Nephron progenitor cell (in vitro differentiated cells): Measurements from ENCODE around the gene GINS1.
A peak's percentile ranks its signal among the peaks of the same experiment; 100 is the strongest.

Source experiments
- DNase-seq: peaks from one replicate; pipeline ENCODE4 v3.0.0; 2021
- H3K27ac Mint-ChIP-seq: 2 replicates; pipeline ENCODE4 v1.8.0; 2021; ENCODE audit warnings: mild to moderate bottlenecking, moderate library complexity, mixed read lengths
- H3K27me3 Mint-ChIP-seq: 2 replicates; pipeline ENCODE4 v1.8.0; 2021; ENCODE audit warnings: mild to moderate bottlenecking, low read depth, mixed read lengths; ENCODE audit not compliant: poor library complexity
- H3K36me3 Mint-ChIP-seq: 2 replicates; pipeline ENCODE4 v1.8.0; 2021; ENCODE audit warnings: low read depth, mixed read lengths
- H3K4me1 Mint-ChIP-seq: 2 replicates; pipeline ENCODE4 v1.8.0; 2021; ENCODE audit warnings: mixed read lengths
- H3K4me3 Mint-ChIP-seq: 2 replicates; pipeline ENCODE4 v1.8.0; 2021; ENCODE audit warnings: mild to moderate bottlenecking, moderate library complexity, mixed read lengths
- H3K9me3 Mint-ChIP-seq: 2 replicates; pipeline ENCODE4 v1.8.0; 2021; ENCODE audit warnings: mild to moderate bottlenecking, moderate library complexity, mixed read lengths
- TF ChIP-seq, protein P1 (sequence below): fragments of 200-600 bp; sonication (generic); IDR thresholded peaks from 2 replicates; pipeline ENCODE4 v1.5.0; 2021; ENCODE audit warnings: antibody characterized with exemption

GINS1 gene

DNA sequence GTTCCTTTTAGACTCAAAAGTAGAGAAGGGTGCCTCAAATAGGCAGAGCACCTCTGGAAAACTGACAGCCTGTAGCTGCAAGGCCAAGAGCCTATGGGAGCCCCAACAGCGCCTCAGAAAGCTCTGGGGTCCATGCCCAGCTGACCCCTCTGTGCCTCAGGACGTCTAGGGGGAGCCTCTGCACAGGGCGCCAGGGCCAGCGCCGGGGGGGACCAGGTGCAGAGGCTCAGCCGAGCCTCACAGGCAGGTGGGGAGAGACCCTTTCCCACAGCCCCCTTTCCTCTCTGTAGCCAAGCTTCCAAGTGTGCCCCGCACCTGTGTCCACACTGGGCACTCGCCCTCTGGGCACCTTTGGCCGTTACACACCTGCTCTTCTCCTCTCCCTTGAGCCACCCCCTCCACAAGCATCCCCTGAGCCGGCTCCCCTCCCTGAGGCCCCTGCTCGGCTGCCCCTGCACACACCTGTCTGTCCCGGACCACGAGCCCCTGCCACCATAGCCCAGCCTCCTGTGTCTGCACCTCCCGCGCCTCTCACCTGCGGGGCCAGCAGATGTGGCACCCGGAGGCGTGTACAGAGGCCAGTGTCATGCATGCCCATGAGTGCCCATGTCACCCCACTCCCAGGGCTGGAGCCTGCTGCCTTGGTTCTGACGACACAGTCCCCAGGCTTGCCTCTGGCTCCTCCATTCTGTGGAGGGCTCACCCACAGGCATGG is 53.2 kb downstream of the GINS1 start:
- TF ChIP-seq, protein P1, sequence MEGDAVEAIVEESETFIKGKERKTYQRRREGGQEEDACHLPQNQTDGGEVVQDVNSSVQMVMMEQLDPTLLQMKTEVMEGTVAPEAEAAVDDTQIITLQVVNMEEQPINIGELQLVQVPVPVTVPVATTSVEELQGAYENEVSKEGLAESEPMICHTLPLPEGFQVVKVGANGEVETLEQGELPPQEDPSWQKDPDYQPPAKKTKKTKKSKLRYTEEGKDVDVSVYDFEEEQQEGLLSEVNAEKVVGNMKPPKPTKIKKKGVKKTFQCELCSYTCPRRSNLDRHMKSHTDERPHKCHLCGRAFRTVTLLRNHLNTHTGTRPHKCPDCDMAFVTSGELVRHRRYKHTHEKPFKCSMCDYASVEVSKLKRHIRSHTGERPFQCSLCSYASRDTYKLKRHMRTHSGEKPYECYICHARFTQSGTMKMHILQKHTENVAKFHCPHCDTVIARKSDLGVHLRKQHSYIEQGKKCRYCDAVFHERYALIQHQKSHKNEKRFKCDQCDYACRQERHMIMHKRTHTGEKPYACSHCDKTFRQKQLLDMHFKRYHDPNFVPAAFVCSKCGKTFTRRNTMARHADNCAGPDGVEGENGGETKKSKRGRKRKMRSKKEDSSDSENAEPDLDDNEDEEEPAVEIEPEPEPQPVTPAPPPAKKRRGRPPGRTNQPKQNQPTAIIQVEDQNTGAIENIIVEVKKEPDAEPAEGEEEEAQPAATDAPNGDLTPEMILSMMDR, result no peak
- Mint-ChIP-seq H3K4me1 (no peaks in the 10 kb centered on the region), H3K4me3 (no peak overlapping the region), H3K27ac (no peak overlapping the region), H3K9me3 (no peaks in the 10 kb centered on the region), H3K36me3 (peaks cover 66% of the 10 kb centered on the region), H3K27me3 (no peaks in the 10 kb centered on the region)
- no peak for DNase-seq

DNA sequence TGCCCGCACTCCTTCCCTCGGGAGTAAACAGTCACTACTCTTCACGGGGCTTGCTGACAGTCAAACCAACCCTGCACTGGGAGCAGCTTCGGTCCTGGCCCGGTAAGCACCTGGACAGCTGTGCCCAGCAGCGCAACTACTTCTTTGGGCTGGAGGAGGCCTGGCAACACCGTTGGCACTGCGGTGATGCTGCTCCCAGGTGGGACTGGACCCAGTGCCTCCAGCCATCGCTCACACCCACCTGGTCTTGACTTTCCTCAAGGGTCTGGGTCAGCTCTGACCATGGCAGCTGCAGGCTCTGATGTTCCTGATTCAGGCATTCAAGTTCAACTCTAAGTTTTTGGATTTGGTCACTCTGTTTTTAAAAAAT is 53.8 kb downstream of the GINS1 start:
- Mint-ChIP-seq H3K36me3 (peaks cover 68% of the 10 kb centered on the region), H3K4me3 (no peak overlapping the region), H3K27ac (no peak overlapping the region), H3K4me1 (no peaks in the 10 kb centered on the region), H3K9me3 (no peaks in the 10 kb centered on the region), H3K27me3 (no peaks in the 10 kb centered on the region)
- no peak for DNase-seq
- TF ChIP-seq, protein P1, result no peak

DNA sequence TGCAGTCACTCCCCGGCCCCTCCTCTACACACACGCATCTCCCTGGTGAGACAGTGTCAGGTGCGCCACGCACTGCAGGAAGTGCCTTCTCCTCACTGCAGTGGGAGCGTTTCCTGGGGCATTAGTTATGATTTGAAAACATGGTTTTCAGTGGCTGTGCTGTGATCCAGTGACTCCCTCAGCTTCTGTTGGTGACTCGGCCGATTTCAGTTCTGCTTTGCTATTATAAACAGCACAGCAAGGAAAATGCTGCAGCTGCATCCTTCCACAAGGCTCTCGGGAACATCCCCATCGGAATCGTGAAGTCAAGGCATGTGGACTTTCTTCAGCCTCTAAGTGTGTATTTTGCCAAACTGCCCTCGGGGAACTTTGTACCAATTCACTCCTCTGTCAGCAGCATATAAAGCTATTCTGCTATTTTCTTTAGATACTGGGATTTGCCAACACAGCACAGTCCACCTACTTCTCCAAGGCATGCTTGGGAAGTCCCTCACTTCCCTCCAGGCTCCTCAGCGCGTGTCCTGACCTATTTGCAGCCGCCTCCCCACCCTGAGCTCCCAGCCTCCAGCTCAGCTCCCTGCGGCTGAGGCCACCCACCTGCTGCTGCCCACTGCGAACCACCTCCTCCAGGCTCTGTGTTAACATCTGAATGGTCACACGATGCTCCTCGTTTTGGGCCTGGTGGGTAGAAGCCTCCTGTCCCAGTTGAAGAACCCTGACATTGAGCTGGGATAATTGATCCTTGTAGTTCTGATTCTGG is 54.5 kb downstream of the GINS1 start:
- TF ChIP-seq, protein P1, result no peak

DNA sequence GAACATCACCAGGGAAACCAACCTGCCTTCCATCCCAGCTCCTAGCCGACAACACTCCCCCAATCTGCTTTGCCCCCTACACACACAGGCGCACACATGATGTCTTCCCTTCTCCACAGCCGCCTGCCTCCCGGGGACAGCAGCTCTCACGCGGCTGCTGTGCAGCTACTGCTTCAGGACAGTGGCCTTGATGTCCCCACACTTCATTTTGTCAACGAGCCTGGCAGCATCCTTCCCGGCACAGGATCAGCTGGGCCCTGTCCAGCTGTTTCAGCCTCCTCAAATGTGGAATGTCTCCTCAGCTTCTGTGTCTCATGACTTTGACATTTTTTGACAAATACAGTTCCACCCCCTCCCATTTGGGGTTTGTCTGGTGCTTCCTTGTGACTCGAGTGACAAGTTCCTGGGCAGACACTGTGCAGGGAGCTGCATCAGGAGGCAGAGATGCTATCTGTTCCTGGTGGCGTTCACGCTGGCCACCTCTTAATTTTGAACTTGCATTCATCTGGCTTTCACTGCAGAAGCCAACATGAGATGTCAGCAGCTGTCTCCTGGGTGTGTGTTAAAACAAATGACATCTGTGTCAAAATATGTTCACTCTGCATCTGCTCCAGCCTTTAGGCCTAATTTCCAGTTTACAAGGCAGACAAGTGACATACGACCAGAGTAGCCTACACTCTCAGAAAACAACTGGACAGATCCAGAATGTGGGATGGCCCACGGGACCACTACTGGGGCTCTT is 57.2 kb downstream of the GINS1 start:
- no peak overlapping the region for H3K4me3 Mint-ChIP-seq
- H3K27ac Mint-ChIP-seq, result peak overlapping the region; percentile 19
- no peaks in the 10 kb centered on the region for H3K9me3 Mint-ChIP-seq
- no peaks in the 10 kb centered on the region for H3K27me3 Mint-ChIP-seq
- peaks cover 63% of the 10 kb centered on the region for H3K36me3 Mint-ChIP-seq
- TF ChIP-seq, protein P1, result no peak
- peaks cover 1% of the 10 kb centered on the region for H3K4me1 Mint-ChIP-seq
- no peak for DNase-seq

More for the DNA sequence above, 54.5 kb downstream of the GINS1 start:
- no peak for DNase-seq
- Mint-ChIP-seq H3K27ac (no peak overlapping the region), H3K9me3 (no peaks in the 10 kb centered on the region), H3K27me3 (no peaks in the 10 kb centered on the region), H3K4me3 (no peak overlapping the region), H3K4me1 (no peaks in the 10 kb centered on the region), H3K36me3 (peaks cover 68% of the 10 kb centered on the region)

DNA sequence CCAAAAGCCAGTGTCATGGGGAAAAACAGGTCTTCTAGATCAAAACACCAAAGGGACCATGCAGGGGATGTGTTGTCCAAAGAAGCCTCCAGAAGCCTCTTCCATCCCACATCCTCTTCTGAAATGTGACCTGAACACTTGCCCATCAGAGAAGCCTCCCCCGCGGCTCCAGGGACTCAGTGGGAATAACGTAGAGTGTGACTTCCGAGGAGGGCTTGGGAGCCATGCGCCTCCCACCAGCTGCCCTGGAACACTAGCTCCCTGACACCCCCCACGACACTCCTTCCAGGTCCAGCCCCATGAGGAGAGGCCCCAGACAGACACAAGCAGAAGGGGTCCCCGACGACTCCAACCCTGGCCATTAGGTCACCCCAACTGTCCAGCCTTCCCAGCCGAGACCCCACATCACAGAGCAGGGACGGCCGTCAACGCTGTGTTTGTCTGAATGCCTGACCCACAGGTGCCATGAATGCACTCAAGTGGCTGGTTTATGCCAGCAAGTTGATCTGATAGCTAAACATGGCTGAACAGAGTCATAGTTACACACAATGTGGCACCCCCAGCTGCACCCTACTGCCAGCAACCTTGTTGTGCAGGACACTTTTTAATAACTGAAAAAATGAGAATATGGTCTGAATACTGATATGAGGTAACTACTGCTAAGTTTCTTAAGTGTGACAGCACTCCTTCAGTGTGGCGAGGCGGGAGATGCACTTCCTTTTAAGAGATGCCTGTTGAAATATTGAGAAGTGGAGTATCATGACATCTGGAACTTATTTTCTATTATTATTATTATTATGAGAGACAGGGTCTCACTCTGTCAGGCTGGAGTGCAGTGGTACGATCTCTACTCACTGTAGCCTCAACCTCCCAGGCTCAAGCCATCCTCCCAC is 58.0 kb downstream of the GINS1 start:
- no peak overlapping the region for H3K4me3 Mint-ChIP-seq

More for the DNA sequence above, 58.0 kb downstream of the GINS1 start:
- Mint-ChIP-seq H3K27me3 (no peaks in the 10 kb centered on the region), H3K4me1 (peaks cover 8% of the 10 kb centered on the region), H3K27ac (peak overlapping the region; percentile 19), H3K36me3 (peaks cover 68% of the 10 kb centered on the region), H3K9me3 (no peaks in the 10 kb centered on the region)
- no peak for DNase-seq
- TF ChIP-seq, protein P1, result no peak
